G401 (cell line): ENCODE results near the gene MIER2. TPM values are rescaled to one million over a fixed set of nuclear protein-coding genes. Genes with fewer than 3 reads are reported as not detected.
"Not testable (repeated sequence)": the region's sequence is repeated elsewhere in the genome, so short reads cannot be mapped to it uniquely, and the experiment has no call there.

Experiments
- DNase-seq: peaks from one replicate; pipeline ENCODE4 v3.0.0-alpha.2; 2015; ENCODE audit warnings: low spot score
- in situ Hi-C: cut with HindIII; loops from 2 replicates; pipeline ENCODE4 v1.10.0; 2016; ENCODE audit warnings: low sequenced_read_pairs, mixed read lengths
- total RNA-seq: library from RNA; depleted of rRNA; stranded (reverse); fragments of >200 nt; shearing (Covaris generic); gene quantifications from 2 replicates; pipeline ENCODE4 v1.2.3, GENCODE V29; 2014

The MIER2 gene
- total RNA-seq, 1 experiment from 2014 or later = 19.2 TPM

DNA sequence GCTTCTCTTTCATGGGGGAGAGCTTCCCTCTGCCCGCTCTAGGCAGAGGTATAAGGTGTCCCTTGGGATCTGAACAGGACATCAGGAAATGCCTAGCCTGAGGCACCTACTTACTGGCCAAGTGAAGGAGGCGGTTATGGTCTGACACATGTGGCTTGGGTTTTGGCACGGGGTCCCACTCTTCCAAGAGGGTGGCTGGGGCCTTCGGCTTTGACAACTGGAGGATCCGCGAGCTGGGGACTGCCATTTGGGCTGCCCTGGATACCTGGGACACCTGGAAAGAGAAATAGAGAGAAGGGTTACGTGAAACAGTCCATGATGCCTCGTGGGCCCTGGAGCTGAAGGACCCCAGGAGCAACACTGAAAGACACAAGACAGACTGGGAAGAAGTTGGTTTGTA is 22.4 kb upstream of the MIER2 start:
- DNase-seq = no peak
- in situ Hi-C loops = no loop called here

DNA sequence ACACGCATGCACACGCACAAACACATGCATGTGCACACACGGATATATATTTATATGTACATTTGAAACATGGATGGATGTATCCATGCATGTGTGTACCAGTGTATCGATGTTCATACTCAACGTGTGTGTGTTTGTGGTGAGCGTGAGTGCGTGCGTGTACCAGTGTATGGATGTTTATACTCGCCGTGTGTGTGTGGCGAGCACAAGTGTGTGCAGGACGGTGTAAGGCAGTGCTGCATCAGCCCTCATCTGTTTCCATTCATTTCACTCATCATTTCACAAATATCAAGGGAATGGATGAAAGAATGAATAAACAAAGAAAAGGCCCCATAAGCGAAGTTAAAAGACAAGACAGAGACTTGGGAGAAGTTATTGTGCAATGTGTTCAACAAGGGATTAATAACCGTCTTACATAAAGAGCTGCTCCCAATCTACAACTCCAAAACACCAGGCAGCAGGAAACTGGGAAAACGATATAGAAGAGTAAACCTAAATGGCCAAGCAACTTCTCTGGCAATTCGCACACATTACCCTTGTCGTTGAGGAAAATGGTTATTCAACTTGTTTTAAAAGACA is 21.7 kb upstream of the MIER2 start:
- in situ Hi-C loops = no loop called here
- no peak for DNase-seq

DNA sequence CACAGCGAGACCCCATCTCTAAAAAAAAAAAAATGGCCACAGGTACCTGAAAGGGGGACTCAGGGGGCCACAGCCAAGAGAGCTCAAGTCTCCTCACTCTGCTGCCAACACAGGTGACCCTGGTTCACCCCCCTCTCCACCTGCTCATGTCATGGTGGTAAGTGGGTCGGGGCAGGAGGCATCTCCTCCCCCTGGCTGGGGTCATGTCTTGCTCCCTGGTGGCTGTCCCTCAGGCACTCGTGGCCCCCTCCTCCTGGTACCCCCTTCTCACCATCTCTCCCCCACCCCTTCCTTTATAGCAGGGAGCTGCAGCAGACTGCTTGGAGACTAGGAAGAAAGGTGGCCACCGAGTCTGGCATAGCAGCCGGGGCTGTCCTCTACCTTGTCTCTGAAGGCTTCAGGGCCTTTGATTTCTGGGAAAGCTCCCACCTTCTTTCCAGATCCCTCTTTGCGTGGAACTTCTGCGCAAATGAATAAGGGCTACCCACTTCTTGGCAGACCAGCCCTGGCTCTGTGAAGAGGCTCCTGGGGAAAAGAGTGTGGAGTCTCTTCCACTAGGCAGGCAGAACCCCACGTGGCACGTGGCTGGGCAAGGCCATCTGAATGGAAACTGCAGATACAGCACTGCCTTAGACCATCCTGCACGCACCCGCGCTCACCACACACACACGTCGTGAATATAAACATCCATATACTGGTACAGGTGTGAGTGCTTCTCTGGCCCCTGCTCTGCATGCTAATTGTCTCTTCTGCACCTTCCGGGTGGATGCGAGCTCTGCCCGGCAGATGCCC is 20.1 kb upstream of the MIER2 start:
- in situ Hi-C loops = no loop called here
- no peak for DNase-seq

DNA sequence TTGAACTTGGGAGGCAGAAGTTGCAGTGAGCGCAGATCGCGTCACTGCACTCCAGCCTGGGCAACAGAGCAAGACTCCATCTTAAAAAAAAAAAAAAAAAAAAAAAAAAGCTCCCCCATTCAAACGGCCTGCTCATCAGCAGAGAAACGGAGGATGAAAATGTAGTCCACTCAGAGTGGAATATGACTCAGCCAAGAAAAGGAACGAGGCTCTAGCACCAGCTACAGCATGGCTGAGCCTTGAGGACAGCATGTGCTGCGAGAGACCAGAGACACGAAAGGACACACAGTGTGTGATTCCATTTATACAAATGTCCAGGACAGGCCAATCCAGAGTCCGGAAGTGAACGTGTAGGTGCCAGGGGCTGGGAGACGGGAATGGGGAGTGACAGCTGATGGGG is 18.1 kb upstream of the MIER2 start:
- in situ Hi-C loops = no loop called here
- DNase-seq = no peak

DNA sequence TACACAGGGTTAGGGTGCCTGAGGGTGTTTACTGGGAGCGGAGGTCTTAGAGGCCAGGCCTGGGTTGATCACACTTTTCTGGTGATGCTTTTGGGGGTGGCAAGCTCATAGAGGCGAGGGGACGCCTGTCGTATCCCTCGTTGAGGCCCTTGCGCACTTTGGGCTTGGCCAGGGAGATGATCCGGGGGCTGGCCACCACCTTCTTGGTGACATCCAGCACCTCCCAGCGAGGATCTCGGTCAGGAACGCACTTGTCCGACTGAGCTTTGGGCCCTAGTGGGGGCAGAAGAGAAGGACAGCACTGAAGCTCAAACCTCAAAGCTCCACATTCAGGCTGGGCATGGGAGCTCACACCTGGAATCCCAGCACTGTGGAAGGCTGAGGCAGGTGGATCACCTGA is 17.6 kb upstream of the MIER2 start:
- in situ Hi-C loops = no loop called here

DNA sequence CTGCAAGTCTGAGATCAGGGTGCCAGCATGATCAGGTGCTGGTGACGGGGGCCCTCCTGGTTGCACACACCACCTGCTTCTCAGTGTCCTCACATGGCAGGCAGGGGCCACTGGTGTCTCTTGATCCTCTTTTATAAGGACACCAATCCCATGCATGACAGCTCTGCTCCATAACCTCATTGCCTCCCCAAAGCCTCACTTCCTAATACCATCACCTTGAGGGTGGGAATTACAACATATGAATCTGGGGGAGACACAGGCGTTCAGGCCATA is 15.0 kb upstream of the MIER2 start:
- no peak for DNase-seq
- in situ Hi-C loops = no loop called here

More for the DNA sequence above, 17.6 kb upstream of the MIER2 start:
- DNase-seq = no peak

DNA sequence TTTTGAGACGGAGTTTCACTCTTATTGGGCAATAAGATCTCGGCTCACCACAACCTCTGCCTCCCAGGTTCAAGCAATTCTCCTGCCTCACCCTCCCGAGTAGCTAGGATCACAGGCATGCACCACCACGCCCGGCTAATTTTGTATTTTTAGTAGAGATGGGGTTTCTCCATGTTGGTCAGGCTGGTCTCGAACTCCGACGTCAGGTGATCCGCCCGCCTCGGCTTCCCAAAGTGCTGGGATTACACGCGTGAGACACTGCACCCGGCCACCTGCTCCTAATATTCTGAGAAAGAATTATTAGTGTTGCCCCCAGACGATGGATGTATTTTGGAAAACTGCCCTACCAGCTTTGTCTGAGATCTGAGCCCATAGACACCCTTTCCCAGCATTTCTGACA is 10.9 kb upstream of the MIER2 start:
- DNase-seq, in situ Hi-C loops: not testable (repeated sequence)

DNA sequence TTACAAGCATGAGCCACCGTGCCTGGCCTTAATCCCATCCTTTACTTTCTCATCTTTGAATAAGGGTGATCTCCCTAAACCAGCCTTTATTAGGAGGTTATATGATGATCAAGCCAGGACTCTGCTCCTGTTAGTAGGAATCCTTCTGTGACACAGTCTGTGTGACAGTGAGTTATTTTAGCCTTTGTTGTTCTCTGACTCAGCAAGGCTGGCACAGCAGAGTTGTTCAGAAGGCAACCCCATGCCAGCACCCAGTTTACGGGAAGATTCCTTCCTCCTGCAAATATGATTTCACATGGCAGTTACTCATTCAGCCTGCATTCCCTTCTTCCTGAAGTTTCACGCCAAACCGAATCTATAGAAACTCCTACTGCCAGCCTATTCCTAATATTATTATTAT is 10.5 kb upstream of the MIER2 start:
- DNase-seq = no peak
- in situ Hi-C loops = no loop called here

DNA sequence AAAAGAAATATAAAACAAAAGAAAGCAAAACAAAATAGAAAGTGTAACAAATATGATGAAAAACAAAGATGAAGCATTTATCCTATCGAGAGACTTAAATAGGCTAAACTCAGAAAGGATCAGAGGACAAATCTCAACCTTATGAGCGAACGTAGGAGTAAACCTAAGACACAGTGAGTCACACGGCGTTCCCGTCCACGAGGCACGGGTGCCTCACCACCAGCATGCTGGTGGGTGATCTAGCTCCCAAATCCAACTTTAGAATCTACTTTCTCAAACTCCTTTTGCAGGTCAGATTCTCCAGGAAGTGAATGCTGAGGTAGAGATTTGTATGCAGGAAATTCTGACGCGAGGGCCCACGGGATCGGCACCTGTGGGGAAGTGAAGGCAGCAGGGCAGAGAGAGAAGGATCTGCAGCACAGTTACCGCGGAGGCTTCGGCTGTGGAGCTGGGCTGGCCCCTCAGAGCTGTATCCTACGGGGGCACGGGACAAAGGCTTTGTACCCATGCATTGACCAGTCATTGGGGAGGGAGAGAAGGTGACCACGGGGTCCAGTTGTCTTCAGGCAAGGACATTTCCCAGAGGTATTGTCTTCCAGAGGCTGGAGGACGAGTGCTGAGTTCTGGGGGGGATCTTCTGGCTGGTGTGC is 7.5 kb upstream of the MIER2 start:
- no peak for DNase-seq
- in situ Hi-C loops = no loop called here

DNA sequence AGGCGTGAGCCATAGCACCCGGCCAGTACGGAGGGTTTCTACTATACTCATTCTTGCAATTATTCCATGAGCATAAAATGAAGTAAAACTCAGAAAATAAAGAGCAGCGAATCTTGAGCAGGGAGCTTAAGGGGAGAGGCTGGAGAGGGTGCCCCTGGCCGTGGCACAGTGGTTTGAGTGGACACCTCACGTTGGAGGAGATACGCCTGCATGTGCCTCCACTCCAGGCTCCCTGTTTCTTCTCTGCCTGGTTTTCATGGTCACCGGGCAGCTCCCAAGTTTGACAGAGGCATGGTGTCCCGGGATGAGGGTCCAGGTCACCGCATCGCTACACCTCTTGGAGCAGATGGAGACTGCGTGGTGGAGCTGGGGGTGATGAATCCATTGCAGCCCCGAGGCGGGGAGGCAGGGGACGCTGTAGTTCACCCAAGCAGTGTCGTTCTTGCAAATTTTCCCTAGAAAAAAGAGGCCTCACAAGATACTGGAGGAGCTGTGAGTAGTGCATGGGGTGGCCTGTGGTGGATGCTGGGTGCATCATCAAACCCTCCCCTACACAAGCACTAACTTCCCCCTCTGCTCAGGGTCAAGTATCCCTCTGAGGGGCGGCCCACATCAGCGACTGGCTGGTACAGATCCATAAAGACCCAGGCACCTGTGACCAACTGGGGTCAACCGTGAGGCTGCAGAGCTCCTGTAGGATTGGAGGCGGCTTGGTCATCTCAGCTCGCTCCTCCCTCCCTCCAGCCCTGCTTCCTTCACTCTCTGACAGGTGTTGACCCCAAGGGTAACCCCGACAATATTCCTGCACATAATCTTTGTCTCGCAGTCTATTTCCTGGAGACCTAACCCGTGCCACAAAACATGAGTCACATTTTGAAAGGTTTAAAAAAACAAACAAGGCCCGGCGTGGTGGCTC is 3.6 kb upstream of the MIER2 start:
- DNase-seq = no peak
- in situ Hi-C loops = no loop called here

DNA sequence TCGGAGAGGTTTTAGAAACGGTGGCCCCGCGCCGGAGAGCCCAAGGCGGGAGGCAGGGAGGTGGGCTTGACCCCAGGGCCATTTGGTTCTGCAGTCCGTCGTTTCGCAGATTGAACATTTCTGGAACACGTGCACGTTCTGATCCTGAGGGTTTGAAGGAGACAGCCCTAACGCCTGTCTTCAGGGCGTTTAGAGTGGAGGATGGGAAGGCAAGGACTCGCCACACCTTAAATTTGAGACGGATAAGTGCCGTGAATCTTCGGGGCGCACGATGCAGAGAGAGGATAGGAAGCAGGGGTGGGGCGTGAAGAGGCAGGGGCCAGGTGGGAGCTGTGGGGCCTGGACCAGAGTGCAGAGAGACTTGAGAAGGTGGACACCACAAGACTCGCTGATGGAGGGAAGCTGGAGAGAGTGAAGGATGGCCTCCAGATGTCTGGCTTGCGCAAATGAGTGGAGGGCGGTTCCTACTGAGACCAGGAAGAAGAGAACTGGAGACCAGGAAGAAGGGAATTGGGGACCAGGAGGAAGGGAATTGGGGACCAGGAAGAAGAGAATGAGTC is 804 bp upstream of the MIER2 start:
- no peak for DNase-seq
- in situ Hi-C loops = no loop called here

DNA sequence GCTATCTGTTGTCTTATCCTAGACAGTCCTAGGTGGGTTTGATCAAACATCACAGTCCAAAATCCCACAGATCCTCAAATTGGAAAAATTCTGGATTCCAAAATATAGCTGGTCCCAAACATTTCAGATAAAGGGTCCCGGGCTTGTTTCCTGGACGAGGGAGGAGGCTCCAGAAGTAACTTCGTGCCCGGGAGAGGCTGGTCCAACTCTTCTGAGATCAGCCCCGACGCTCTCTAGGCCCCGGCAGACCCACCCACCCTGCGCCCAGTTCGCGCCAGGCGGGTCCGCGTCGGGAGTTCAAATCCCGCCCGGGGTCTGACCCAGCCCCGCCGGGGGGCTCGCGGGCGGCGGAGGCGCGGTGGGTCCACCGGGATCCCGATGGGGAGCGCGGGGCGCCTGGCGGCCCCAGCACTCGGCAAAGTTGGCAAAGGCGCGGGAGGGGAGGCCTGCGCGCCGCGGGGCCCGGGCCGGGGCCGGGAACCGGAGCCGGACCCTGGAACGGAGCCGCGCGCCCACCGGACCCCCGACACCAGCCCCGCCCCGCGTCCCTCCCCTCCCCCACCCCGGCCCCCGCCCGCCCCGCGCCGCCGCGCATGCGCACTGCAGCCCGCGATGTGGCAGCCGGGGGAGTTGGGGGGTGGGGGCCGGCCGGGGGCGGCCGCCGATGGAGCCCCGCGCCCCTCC is 513 bp downstream of the MIER2 start:
- no peak for DNase-seq
- in situ Hi-C loops = no loop called here

DNA sequence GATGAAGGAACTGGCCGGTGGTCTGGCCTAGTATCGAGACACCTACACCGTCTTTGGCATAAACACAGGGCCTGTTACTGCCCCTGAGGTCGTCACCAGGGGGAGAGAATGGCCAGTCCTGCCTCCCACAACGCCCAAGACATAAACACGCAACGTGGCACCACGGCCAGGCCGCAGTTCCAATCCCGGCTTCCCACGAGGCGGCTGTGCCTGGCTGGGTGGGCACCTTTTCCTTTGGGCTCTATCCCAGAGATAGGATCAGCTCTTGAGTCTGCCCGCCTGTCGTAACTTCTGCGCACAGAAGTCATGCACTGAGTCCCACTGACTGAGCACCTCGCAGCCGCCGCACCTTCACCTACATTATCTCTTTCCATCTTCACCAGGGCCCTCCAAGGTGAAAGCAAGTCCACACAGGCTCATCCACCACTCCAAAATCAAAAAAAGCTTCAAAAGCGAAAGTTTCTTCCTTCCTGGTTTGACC is 1.1 kb downstream of the MIER2 start:
- in situ Hi-C loops = no loop called here
- DNase-seq = peak; percentile 15

DNA sequence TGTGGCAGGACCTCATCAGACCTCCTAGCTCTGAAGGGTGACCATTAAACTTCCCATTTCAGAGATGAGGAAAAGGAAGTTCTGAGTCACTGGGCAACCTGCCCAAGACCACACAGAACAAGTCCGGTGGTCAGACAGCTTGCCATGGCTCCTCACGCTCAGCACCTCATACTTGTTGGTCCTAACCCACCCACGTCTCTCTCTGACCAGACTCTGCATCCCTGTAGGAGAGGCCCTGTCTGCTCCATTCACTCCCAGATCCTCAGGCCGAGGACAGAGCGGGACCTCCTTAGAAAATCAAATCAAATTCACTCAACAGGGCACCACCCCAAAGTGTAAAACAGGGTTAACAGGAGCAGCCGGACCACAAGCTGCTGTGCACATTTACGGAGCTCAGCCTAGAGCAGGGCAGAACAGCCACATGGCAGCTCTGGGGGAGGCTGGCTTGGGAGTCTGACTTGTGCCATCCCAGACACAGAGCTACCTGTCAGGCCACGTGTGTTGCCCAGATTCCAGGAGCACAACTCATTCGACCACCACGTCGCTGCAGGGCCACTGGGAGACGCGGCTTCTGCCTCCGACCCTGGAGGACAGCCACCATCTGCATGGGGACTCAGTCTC is 1.7 kb downstream of the MIER2 start:
- in situ Hi-C loops = no loop called here
- peak; percentile 14 for DNase-seq

DNA sequence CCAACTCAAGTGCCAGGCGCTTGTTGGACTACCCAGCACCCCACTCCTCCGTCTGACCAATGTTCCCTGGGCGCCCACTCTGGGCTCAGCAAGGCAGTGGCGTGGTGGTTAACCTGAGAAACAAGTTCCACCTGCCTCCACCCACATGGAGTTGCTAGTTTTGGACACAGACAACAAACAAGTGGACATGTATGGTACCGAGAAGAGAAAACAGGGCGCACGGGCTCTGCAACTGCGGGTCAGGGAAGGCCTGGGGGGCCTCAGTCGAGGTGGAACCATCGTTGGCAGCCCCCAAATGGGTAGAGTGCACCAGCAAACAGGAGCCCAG is 2.5 kb downstream of the MIER2 start:
- no peak for DNase-seq
- in situ Hi-C loops = no loop called here

DNA sequence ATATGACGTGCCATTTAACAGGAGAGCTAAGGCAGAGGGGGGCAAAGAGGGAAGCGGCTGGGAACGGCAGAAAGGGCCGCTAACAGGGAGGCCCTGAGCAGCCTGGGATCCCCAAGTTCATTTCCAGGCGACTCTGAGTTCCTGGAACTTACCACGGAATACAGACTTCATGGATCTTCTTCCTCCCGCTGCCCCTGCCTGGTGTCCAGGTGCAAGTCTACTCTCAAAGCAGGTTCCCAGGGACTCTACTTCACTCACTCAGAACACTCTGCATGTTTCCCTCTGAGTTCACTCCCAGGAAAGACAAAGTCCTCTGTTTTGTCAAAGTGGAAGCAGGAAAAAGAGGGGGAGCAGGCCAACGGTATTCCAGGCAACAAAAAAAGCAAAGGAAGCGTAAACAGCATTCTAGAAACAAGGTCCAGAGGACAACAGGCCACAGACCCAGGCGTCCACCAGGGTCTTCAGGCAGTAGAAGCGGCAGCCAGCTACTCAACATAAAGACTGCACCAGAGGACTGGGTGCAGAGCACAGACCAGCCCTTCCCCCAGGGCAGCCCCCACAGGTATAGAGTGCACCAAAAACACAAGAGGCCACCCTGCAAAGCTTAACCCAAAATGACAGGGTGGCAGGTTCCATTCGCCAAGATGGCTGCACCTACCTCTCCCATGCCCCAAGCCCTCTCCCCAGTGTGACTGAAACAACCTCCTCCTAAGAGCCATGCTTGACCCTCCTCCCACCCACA is 3.0 kb downstream of the MIER2 start:
- in situ Hi-C loops = no loop called here
- no peak for DNase-seq

DNA sequence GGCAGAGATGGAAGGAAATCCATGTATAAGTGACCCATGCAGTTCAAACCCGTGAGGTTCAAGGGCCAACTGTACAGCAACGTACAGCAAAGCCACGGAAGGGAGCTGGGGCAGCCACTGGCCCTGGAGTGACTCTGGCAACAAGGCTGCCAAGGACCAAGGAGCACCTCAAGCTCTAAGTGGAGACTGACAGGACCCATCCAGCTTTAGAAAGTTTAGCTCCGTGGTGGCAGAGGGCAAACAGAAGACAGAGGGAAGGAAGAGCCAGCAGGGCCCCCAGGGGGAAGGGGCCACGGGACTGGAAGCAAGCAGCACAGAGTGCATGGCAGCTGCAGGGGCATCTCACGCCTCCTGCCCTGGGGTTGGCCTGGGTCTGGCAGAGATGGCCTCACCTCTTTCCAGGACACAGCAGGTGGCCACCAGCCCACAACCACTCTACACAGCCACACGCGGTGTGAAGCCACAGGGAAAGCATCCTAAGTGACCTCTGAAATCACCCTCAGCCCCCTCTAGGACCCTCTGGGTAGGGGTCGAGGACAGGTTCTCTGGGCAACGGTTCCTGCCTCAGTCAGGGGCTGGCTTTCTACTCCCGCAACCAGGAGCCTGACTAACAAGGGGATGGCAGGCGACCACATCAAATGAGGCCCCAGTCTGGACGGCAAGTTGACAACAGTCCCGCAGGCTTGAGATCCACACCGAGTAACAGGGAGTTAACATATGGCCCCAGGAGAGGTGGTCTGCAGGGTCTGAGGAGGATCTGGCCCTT is 3.8 kb downstream of the MIER2 start:
- no peak for DNase-seq
- in situ Hi-C loops = no loop called here
